Neural progenitor cell (in vitro differentiated cells): ENCODE results near the gene SPNS3.
A peak's percentile ranks its signal among the peaks of the same experiment; 100 is the strongest.

Source experiments
- CTCF ChIP-seq: fragments of 200-600 bp; sonication (generic); IDR thresholded peaks from 2 replicates; pipeline ENCODE4 v1.5.1; 2017; ENCODE audit warnings: antibody characterized with exemption, mild to moderate bottlenecking
- EZH2 ChIP-seq: fragments of 200-600 bp; sonication (generic); IDR thresholded peaks from 2 replicates; pipeline ENCODE4 v1.6.1; 2017; ENCODE audit warnings: antibody characterized with exemption, mild to moderate bottlenecking, moderate library complexity

DNA sequence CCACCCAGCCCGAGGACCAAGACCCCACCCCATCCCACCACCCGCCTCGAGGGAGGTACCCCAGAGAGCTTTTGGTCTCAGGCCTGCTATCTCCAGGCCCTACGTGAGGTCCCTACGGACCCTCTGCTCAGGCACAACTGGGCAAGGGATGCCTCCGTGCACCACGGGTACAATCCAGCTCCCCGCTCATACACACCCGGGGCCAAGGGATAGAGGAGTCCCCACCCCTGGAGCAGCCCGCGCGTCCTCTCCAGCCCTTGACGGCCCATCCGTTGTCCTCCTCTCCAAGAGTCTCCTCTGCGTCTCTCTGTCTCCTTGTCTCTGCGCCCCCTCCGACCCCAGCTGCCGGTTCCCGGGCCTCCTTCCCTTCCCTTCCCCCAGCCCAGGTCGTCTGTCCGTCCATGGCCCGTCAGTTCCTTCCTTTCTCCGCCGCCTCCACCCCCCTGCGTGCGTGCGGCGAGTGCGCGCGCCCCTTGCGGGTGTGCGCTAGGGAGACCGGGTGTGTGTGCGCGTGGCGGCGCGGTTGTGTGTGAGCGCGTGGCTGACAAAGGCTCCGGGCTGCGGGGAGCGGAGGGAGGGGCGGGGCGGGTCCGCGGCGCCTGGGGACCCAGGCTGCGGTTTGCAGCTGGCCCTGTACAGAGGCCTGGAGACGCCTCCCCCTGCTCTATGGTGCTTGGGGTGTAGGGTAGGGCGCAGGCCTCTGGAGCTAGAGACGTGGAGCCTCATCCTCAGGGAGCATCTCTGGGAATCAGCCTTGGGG, 65.9 kb downstream of the SPNS3 start:
- TF ChIP-seq EZH2, result peak; percentile 93
- TF ChIP-seq CTCF, result no peak
